Measurements from ENCODE around the gene FMNL3.

Gene FMNL3

DNA sequence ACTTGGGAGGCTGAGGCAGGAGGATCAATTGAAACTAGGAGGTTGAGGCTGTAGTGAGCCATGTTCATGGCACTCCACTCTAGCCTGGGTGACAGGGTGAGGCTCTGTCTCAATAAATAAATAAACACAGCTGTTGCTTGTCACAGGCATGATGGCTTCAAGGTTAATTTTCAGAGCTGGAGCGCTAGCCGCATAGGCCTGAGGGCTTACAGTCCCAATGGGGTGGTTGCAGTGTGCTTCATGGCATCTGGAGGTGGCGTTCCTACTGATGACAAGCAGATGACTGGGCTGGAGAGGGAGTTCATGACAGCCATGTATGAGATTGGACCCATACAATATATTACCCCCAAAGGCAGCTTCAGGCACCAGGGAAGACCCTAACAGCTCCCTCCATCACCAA is 1.6 kb upstream of the FMNL3 start:
- no peak for DNase-seq

DNA sequence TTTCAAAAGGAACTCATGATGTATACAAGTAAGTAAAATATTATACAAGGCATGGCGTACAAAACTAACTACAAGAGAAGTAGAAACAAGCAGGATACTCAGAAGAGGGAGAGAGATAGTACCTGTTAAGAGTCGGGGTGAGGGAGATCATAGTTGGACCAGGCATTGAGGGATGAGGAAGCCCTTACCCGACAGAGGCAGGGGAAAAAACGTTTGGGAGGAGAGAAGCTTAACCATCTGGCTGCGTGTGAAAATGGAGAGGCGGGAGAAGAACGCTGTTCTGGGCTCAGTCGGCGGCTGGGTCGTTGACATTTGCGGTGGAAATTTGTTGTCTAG is 575 bp upstream of the FMNL3 start:
- DNase-seq = no peak

DNA sequence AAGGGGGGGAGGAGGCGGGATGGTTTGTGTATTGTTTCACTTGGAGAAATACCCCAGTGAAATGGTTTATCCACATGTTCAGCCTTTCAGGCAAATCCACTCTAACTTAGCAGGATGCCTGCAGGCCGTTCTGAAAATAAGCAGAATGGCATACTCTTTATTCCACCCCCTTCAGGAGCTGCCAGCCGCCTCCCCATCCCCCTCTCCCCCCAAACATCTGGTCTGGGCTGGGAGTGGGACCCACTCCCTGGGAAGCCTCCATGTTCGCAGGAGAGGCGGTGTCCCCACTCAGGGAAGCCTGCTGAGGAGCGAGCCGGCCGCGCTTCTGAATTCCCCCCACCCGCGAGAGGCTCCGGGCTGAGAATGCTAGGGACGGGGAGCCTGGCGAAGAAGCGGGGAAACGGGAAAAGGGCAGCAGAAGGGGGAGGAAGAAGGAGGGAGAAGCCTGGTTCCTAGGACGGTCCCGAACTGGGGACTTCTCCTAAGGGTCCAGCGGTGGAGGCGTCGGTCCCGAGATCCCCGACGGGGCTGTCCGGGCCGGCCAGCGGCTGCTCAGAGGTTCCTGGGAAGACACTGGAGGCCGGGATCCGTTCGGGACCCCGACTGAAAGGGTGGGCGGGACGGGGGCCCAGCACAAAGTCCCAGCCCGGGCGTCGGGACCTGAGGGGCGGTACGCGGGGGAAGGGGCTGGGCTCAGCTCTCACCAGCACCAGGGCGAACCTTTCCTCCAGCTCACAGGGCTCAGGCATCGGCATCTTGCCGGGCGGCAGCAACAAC is 666 bp downstream of the FMNL3 start:
- DNase-seq = no peak

DNA sequence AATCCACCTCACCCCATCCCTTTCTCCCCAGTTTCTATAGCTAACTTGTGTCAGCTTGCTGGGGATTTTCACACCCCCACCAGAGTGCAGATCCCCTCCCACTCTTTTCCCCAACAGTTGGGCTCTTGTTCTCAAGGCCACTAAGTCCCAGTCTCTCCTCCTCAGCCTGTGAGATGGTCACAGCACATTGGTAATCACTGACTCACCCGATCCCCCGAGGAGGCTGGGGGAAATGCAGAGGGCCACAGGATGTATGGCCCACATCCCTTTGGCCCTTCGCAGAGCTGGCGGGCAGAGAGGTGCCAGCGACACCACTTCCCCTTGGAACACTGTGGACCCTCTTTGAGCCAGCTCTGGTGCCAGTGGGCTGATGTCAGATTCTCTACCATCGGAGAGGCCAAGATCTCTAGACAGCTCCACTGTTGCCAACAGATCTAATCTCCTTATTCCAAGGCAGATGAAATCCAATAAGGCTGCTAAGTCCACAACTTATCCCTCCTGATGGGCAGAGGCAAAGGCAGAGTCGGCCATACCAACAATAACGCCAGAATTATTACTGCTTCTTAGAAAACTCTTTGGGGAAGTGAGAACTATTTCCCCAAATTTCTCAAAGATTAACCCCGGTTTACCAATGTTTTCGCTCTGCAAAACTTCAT is 1.6 kb downstream of the FMNL3 start:
- DNase-seq = no peak

DNA sequence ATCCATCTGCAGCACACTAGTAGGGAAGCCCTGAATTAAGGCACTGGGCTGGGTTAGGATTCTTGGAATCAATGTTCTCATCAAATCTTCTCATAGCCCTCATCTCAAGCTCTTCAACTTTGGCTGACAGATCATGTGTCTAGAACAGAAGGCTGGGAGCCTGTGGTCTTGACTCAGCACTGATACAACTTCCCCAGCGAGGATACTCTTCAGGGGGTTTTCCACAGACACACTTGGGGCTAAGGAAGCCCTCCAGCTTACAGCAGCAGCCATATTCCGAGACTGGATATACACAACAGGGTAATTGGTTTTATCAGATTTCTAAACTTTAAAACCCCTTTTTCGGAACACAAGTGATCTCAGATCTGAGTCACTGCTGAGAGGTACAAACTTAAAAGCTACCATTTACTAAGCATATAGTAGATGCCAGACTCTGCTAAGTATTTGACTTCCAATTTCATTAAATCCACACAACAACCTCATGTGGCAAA is 3.5 kb downstream of the FMNL3 start:
- no peak for DNase-seq

DNA sequence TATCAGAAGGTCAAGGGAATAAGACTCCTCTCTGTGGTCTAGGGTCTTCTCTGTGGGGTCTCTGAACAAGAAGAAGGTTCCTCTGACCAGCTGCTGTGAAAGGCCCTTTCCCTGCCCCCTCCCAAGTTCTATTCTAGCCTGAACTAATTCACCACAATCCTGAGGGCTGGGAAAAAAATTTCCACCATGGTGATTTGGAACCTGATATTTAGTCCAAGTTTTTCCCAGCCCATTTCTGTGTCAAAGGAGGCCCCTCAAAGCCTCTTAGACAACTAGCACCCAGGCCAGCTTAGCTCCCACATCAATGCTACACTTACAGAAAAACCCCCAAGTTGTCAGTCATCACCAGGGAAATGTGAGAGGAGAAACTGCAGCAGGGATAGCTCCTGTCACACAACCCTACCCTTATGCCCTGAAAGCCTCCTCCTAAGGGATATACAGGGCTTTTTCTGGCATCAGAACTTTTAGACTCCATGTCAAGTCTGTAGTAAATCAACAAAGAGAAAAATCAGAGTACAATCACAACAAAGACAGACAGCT is 4.5 kb downstream of the FMNL3 start:
- DNase-seq = no peak

DNA sequence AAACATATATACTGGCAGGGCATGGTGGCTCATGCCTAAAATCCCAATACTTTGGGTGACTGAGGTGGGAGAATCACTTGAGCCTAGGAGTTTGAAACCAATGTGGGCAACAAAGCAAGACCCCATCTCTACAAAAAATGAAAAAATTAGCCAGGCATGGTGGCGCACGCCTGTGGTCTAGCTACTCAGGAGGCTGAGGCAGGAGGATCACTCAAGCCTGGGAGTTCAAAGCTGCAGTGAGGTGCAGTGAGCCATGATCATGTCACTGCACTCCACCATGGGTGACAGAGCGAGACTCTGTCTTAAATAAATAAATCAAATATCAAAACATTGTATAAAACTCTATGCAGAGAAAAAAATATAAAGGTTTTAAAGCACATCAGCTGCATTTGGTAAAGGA is 5.2 kb downstream of the FMNL3 start:
- no peak for DNase-seq

DNA sequence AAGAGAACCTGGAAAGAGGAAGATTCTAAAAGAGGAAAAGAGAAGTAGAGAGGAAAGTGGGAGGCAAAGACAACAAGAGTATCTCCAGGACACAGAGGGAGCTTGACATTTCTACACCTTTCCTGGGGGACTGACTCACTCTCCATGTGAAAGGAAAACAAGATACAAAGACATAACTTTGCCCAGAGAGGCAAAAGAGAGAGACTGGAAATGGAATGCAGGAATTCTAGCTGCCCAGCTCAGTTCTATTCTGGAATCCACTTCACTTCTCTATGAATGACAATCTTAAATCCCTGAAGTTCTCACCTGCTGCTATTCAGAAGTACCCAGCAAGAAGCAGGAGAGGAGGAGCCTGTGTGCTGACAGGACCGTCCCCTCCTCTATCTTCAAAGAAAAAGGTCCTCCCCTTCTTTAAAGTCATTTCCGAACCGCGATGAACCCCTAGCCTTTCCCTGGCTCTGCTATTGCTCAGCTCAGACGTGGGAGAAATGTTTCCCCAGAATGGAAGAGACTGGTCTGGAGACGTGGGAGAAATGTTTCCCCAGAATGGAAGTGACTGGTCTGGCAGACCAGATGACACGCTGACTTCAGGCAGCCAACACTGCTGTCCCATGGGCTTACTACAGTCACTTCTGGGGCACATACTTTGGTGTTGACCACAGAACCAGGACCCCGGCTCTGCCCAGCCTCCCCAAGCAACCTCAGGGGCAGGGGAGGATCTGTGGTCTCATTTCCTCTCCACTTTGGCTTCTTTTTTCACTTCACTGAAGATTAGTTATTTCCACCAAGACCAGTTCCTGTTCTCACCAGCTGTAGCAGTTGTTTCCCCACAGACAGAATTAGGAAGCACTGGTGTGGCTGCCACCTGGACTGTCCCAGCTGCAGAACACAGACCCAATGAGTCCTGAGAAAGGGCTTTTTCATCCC is 8.3 kb downstream of the FMNL3 start:
- no peak for DNase-seq

DNA sequence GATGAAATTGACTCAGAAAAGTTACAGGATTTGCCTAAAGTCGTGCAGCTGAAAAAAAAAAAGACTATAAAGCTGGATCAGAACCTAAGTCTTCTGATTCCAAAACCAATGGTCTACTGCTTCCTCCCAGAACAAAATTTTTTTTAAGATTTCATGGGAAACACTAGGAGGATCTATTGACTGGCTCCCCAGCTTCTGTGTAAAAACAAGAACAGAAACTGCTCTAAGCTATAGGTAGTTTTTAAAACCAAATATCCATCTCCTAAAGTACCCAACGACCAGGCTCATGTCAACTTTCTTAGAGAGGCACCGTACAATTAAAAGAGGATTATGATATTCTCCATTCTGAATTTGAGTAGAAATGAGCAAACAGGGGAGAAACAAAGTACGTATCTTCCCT is 9.4 kb downstream of the FMNL3 start:
- no peak for DNase-seq

DNA sequence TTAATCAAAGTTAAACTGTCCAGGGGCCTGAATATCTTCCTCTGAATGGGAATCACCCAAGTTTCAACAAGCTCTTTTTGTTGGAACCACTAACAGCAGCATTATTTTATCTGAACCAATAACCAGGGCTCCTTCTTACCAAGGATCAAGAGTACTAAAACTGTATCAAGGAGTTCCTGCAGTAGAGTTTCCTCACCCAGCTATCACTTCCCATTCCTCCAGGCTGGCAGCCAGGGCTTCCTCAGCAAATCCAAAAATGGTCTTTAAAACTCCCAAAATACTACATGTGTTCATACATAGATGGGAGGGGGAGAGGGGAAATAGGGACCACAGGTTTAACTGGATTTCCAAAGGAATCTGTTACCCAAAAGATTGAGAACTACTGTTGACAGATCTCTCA is 10.5 kb downstream of the FMNL3 start:
- no peak for DNase-seq

DNA sequence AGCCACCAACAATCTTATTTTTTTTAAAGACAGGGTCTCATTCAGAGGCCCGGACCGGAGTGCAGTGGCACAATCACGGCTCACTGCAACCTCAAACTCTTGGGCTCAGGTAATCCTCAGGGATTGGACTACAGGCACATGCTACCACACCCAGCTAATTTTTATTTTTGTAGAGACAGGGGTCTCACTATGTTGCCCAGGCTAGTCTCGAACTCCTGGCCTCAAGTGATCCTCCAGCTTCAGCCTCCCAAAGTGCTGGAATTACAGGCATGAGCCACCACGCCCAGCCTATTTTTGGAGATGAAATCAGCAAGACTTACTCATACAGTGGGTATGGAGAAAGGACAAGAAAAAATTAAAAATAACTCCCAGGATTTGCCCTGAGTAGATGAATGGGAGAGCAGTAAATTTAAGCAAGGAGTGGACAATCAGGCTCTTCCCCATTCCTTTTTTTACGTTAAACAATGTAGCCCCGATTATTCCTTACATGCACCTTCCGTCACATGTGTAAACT is 13.2 kb downstream of the FMNL3 start:
- DNase-seq = no peak

DNA sequence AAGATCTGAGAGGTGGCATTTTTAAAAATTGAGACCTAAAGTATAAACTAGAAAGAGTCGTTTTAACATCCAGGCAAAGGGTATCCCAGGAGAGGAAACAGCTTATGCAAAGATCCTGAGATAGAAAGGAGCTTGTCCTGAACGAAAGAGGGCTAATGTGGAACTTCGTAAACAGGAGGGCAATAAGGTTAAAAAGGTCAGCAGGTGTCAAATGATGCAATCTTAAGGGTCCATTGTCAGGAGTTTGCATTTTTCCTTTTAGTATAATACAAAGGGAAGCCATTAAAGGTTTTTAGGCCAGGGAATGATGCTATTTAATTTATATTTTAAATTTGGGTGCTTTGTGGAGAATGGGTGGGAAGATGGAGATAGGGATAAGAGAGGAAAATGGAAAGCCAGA is 14.4 kb downstream of the FMNL3 start:
- DNase-seq = no peak

DNA sequence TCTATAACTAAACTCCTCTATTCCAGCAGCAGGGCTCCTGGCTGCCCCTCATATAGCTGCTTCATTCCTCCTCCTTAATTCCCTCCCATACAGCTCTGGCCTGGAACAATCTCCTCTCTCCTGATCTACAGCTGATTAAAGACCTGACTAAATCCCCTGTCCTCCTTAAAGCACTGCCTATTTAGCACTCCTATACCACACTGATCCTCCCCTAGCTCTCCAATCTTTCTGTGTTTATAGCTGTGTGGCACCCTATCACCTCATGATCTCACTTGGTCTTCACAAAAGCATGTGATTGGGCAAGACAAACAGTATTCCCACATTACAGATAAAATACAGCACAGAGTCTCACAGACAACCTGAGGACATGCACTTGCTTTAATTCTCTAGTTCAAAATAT is 17.4 kb downstream of the FMNL3 start:
- no peak for DNase-seq

DNA sequence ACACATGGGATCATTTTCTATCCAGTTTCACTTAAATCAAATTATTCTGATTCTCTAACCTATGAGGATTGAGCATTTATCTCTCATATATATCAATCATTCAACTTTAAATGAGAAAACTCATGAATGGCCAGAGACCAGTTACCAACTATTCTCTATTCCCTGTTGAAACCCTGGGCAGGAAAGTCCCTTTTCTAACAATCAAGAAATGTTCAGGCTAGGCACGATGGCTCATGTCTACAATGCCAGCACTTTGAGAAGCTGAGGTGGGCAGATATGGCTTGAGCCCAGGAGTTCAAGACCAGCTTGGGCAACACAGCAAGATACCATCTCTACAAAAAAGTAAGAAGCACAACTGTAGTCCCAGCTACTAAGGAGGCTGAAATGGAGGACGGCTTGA is 18.0 kb downstream of the FMNL3 start:
- no peak for DNase-seq

DNA sequence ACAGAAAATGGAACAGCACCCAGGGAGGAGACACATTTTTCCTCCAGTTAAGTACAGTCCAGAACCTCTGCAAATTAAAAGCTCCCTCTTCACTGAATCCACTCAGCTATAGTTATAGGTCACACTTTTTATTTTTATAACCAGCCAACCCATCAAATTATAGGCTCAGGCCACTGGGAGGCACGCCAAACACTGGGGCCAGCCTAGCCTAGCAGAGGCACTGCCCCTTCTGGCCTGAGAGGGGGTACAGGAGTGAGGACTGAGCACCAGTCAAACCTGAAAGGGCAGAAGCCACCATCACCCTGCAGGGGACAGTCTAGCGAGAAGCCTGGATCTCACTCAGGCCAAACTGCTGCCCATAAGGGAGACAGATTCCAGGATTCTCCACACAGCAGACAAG is 19.3 kb downstream of the FMNL3 start:
- no peak for DNase-seq

DNA sequence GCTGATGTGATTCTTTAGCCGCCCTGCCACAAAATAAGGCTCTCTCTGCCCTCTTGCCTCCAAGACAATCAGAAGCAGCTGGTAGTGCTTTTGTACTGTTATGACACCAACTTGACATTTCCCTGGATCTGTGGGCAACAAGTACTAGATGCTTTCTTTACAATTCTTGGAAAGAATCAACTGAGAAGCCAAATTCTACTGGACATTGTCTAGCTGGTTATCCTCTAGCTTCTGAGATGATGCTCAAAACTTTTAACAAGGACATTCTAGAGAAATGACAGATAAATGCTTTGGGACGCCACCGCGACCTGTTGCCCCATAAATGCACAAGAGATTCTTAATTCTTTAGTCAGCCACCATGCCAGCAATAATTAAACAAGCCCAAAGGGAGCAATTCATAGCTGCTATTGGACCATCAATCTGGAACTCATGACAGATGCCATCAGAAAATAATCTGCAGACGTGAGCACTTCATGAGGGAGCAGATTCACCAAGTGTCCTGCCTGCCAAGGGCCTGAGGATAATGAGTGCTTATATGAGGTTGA is 22.8 kb downstream of the FMNL3 start:
- DNase-seq = no peak

DNA sequence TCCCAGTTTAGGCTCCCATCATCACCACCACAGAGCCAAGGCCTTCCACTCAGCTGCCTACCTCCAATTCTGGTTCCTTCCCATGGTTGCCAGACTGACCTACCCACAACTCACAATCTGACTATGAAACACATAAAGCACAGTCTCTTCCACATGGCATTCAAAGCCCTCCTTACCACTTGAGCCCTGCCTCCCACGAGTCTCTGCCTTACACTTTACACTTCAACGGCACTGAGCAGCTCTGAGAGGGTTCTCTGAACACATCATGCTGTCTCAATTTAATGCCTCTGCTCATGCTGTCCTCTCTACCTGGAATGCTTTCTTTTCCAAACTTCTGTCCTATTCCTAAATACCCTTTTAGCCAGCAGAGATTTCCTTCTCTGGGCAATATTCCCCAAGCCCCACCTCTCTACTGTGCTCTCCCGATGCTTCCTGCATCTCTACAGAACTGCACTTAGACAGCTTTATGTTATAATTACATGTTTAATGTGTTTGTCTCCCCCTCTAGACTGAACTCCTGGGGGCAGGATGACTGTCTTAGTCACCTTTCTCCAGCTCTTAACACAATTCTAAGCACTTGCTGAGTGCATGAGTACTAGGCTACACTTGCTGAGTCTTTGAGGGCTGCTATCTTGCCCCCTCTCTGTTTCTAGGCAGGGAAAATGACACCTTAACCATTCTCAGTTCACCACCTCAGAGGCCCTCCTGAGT is 23.5 kb downstream of the FMNL3 start:
- DNase-seq = no peak

DNA sequence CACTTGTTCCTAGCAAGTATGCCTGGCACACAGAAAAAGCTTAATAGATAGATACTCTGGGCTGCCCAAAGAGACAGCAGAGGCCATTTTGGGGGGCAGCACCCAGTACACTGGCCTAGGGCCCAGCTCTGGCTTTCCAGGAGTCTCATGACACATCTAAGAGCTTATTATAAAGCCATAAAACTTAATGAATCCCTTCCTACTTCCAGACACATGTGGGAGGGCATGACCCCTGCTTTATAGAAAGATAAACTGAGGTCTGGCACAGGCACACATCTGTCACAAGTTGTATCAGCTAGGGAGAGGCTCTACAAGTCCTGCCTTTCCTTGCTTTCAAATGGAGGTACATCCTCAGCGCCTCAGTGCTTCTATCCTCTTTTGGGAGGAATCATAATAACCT is 27.1 kb downstream of the FMNL3 start:
- DNase-seq = no peak

DNA sequence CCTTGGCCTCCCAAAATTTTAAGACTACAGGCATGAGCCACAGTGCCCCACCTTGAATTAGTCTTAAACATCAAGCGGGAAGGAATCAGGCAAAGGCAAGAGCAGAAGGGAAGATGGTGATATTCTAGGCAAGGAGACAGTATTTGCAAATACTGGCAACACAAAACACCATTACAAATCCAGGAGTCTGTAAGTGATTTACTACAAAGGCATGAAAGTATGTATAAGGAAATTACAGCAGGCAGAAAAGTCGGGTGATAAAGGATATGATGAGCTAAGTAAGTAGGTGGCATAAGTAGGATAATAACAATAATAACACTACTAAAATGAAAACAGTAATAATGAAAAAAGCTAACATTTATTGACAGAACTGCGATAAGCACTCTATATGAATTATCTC is 28.5 kb downstream of the FMNL3 start:
- no peak for DNase-seq

DNA sequence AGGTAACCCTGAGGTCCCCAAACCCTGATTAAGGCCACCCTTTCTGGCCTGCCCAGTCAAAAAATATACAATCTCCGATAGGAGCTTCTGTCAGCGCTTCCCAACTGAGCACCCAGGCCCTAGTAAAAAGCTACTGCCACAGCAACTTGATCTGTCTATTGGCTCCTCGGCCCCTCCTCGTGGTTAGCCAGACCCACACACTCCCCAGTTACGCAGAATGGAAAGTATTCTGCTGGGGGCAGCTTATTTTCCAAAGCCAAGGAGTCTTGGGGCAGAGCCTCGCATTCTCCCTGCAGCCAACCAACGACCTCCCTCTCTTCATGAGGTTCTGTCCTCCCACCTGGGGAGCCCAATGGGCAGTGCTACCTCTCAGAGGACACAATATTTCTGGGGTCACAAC is 32.1 kb downstream of the FMNL3 start:
- no peak for DNase-seq

DNA sequence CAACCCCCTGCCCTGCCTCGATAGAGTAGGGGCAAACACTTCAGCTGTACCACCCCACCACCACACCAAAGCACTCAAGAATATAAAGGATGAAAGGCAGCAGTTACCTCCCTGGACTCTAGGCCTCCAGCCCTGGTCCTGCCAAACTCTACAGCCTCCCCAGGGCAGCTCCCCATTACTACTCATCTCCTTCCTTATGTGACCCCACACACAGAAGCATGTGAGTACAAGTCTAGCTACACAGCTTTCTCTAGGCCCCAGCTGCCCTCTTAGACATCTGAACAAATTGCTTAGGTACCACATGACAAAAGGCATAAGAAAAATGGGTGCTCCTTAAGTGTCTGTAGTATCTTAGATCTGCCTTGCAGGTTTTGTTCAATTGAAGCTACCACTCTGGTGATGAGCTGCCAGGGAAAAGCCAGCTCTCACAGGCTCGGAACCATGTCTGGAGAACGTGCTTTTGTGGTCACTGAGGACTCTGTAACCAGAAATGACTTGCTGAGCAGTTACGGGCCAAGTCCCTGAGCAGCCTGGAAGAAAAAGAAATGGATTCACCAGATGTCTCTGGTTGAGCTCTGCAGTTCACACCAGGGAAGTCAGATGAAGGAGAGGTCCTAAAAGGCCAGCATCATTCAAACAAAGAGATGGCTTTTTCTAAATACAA is 32.8 kb downstream of the FMNL3 start:
- no peak for DNase-seq

All from NCI-H1694 treated with DMSO at 0.1 percent for 48 hours (cell line).